Panc1 (cell line): ENCODE measurements around the gene PDIK1L. TPM values are rescaled to one million over a fixed set of nuclear protein-coding genes. Genes with fewer than 3 reads are reported as not detected.

Source experiments
- ATAC-seq: fragments of 200-7000 bp; cut with Tn5 transposase; 2 replicates; pipeline ENCODE4 v1.9.1; 2020; ENCODE audit warnings: mild to moderate bottlenecking, moderate library complexity
- BruUV-seq: library from RNA; stranded (reverse); fragments of 400-500 nt; replicated peaks from 2 replicates; lab custom pipeline; 2021; lab: Mats Ljungman, UMichigan
- CTCF ChIA-PET: fragments of 300-600 bp; sonication (Branson Sonifier 250); formaldehyde crosslinking; loops from one replicate; lab custom pipeline; 2022; ENCODE audit warnings: antibody characterized with exemption; lab: Charles Lee
- POLR2A ChIA-PET: fragments of 300-600 bp; sonication (Branson Sonifier 250); formaldehyde crosslinking; loops from one replicate; lab custom pipeline; 2022; ENCODE audit warnings: antibody characterized with exemption; lab: Charles Lee
- DNase-seq: peaks from one replicate; pipeline ENCODE4 v3.0.0-alpha.2; 2010; ENCODE audit warnings: low read depth, low spot score
- H3K27ac ChIP-seq: 2 replicates; pipeline ENCODE4 v1.5.1; 2011; ENCODE audit warnings: mild to moderate bottlenecking, low read length, inconsistent platforms
- H3K27me3 ChIP-seq: fragments of 200-500 bp; sonication (Bioruptor generic); 2 replicates; pipeline ENCODE4 v1.6.0; 2014; ENCODE audit warnings: low read length, inconsistent platforms; ENCODE audit not compliant: control insufficient read depth, insufficient read depth
- H3K36me3 ChIP-seq: fragments of 200-500 bp; sonication (Bioruptor generic); 2 replicates; pipeline ENCODE4 v1.5.1; 2014; ENCODE audit warnings: inconsistent platforms, mild to moderate bottlenecking, low read length, moderate library complexity; ENCODE audit not compliant: control insufficient read depth, insufficient read depth
- H3K4me1 ChIP-seq: 2 replicates; pipeline ENCODE4 v1.5.1; 2011; ENCODE audit warnings: inconsistent platforms, mild to moderate bottlenecking, low read length, moderate library complexity; ENCODE audit not compliant: control insufficient read depth, insufficient read depth
- H3K4me3 ChIP-seq, 2 experiments: 2 replicates each; pipeline ENCODE4 v1.5.1; 2011 to 2012; ENCODE audit warnings: low read depth in 2 of 2, low read length in 2 of 2, mild to moderate bottlenecking in 2 of 2, inconsistent platforms in 1 of 2, moderate library complexity in 1 of 2
- H3K9me3 ChIP-seq: fragments of 200-500 bp; sonication (Bioruptor generic); 2 replicates; pipeline ENCODE4 v1.5.1; 2014; ENCODE audit warnings: low read depth, mild to moderate bottlenecking, inconsistent platforms, low read length, moderate library complexity; ENCODE audit not compliant: control insufficient read depth, insufficient read depth
- POLR2AphosphoS5 ChIP-seq: IDR thresholded peaks from 2 replicates; pipeline ENCODE4 v1.6.1; 2012; ENCODE audit warnings: mild to moderate bottlenecking, low read depth, low read length, moderate library complexity
- SIN3A ChIP-seq: IDR thresholded peaks from 2 replicates; pipeline ENCODE4 v1.6.1; 2012; ENCODE audit warnings: low read depth, mild to moderate bottlenecking, low read length, moderate library complexity, borderline replicate concordance; ENCODE audit not compliant: insufficient read depth
- TCF7L2 ChIP-seq: IDR thresholded peaks from 2 replicates; pipeline ENCODE4 v1.6.1; 2011; ENCODE audit warnings: mild to moderate bottlenecking, low read depth, low read length, inconsistent platforms
- in situ Hi-C: cut with HindIII; loops from 2 replicates; pipeline ENCODE4 v1.10.0; 2016; ENCODE audit warnings: low sequenced_read_pairs, low pct_unique_long_range_greater_than_20kb
- intact Hi-C: fragments of 100-400 bp; cut with micrococcal nuclease; formaldehyde crosslinking; loops from one replicate; pipeline ENCODE4 v1.10.0; 2022; ENCODE audit not compliant: unreplicated experiment
- total RNA-seq: library from RNA; stranded (reverse); gene quantifications from one replicate; pipeline ENCODE4 v1.2.1, GENCODE V29; 2021; ENCODE audit not compliant: unreplicated experiment
- TF ChIP-seq, protein P1 (sequence below): fragments of 450-650 bp; IDR thresholded peaks from 2 replicates; pipeline ENCODE4 v1.5.1; 2017; ENCODE audit warnings: mild to moderate bottlenecking
- TF ChIP-seq, protein P2 (sequence below), 2 experiments: IDR thresholded peaks; 2 replicates each; pipeline ENCODE4 v1.6.1; 2011 to 2012; ENCODE audit warnings: low read depth in 2 of 2, control low read depth in 1 of 2, low read length in 1 of 2, mild to moderate bottlenecking in 1 of 2, moderate library complexity in 1 of 2; ENCODE audit not compliant: insufficient read depth in 1 of 2

PDIK1L gene
- total RNA-seq, 1 experiment from 2014 or later = 8.0 TPM

DNA sequence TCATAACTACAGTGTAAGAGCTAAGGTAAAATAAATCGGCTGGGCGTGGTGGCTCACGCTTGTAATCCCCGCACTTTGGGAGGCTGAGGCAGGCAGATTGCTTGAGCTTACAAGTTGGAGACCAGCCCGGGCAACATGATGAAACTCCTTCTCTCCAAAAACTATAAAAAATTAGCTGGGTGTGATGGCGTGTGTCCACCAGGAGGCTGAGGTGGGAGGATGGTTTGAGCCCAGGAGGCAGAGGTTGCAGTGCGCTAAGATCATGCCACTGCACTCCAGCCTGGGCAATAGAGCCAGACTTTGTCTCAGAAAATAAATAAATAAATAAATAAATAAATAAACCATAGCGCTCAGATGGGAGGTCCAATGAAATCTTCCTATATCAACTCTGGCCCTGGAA lies 30.5 kb downstream of the PDIK1L start:
- Histone ChIP-seq H3K4me3 (peak overlapping the region in 1 of 2 experiments; percentile 43; a peak in 3 of 4 replicates), H3K9me3 (no peaks in the 10 kb centered on the region), H3K4me1 (0 out of 2 replicates have a peak, but pooled peaks cover 4% of the 10 kb centered on the region), H3K27ac (peak overlapping the region; percentile 35; the same call in 1 of the 2 replicates), H3K27me3 (no peaks in the 10 kb centered on the region), H3K36me3 (no peaks in the 10 kb centered on the region)
- no peak for DNase-seq
- CTCF ChIA-PET = interaction anchor here (0.7 to 1.6 kb wide), 2 partner anchors 8 to 19 kb away, joined by 3 to 6 read pairs; no protein-coding TSS in a partner anchor
- no TSS peak for BruUV-seq
- ATAC-seq = no peak
- in situ Hi-C loops = no loop called here
- intact Hi-C loops = no loop called here
- TF ChIP-seq TCF7L2 = no peak
- TF ChIP-seq, protein P1, sequence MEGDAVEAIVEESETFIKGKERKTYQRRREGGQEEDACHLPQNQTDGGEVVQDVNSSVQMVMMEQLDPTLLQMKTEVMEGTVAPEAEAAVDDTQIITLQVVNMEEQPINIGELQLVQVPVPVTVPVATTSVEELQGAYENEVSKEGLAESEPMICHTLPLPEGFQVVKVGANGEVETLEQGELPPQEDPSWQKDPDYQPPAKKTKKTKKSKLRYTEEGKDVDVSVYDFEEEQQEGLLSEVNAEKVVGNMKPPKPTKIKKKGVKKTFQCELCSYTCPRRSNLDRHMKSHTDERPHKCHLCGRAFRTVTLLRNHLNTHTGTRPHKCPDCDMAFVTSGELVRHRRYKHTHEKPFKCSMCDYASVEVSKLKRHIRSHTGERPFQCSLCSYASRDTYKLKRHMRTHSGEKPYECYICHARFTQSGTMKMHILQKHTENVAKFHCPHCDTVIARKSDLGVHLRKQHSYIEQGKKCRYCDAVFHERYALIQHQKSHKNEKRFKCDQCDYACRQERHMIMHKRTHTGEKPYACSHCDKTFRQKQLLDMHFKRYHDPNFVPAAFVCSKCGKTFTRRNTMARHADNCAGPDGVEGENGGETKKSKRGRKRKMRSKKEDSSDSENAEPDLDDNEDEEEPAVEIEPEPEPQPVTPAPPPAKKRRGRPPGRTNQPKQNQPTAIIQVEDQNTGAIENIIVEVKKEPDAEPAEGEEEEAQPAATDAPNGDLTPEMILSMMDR = no peak
- TF ChIP-seq, protein P2, sequence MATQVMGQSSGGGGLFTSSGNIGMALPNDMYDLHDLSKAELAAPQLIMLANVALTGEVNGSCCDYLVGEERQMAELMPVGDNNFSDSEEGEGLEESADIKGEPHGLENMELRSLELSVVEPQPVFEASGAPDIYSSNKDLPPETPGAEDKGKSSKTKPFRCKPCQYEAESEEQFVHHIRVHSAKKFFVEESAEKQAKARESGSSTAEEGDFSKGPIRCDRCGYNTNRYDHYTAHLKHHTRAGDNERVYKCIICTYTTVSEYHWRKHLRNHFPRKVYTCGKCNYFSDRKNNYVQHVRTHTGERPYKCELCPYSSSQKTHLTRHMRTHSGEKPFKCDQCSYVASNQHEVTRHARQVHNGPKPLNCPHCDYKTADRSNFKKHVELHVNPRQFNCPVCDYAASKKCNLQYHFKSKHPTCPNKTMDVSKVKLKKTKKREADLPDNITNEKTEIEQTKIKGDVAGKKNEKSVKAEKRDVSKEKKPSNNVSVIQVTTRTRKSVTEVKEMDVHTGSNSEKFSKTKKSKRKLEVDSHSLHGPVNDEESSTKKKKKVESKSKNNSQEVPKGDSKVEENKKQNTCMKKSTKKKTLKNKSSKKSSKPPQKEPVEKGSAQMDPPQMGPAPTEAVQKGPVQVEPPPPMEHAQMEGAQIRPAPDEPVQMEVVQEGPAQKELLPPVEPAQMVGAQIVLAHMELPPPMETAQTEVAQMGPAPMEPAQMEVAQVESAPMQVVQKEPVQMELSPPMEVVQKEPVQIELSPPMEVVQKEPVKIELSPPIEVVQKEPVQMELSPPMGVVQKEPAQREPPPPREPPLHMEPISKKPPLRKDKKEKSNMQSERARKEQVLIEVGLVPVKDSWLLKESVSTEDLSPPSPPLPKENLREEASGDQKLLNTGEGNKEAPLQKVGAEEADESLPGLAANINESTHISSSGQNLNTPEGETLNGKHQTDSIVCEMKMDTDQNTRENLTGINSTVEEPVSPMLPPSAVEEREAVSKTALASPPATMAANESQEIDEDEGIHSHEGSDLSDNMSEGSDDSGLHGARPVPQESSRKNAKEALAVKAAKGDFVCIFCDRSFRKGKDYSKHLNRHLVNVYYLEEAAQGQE (IDR thresholded peaks at IDR 0.05; ENCODE audit: insufficient read depth in 1 of 2, low read depth in 2 of 2, low read length in 1 of 2) = no peak
- no peak for TF ChIP-seq POLR2AphosphoS5
- POLR2A ChIA-PET = no interaction called here

DNA sequence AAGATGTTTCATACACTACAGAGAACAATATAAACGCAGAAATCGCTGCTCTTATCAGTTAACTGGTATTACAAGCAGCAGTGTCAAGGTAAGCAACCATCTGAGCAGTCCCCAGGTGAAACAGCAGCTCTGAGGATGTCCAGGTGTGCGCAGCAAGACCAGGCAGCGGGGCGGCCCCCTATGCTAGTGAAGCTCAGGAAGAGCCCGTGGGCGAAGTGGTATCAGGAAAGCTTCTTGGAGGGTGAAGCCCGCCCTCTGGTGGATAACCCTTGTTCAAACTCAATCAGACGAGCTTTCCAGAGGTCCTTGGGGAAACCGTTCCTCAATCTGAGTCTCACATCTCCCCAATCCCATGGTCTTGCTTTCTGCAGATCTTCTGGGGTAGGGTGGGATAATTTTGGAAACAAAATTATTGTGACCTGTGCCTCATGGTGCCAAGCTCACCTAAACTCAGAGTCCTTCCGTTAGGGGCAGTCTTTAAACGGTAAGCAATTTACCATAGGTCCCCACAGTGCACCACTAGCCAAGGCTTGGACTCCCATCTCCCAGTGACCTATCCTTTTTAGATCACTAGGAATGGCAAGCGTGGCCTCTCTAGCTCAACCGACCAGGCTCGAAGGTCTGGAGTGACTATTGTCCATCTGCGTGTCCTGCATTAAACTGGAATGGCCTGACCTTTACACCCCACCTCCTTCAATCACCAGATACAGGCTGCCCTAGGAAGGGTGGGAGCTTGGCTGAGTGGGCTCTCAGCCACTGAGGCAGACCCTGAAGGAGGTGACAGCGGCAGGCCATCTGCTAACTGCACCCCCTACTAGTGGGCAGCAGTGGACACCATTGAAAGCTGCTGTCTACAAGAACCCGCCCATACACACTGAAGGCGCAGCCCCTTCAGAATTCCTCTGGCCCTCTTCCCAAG lies 33.7 kb downstream of the PDIK1L start:
- Histone ChIP-seq H3K4me3 (peak overlapping the region in 1 of 2 experiments; percentile 15; a peak in 1 of 4 replicates), H3K27ac (no peak overlapping the region), H3K4me1 (0 out of 2 replicates have a peak, but pooled peaks cover 4% of the 10 kb centered on the region), H3K36me3 (no peaks in the 10 kb centered on the region), H3K9me3 (no peaks in the 10 kb centered on the region), H3K27me3 (no peaks in the 10 kb centered on the region)
- DNase-seq (peak; percentile 69), ATAC-seq (peak; percentile 98)
- ChIA-PET CTCF (interaction anchor here (0.6 to 1.8 kb wide), 10 partner anchors 12 to 127 kb away, joined by 3 to 17 read pairs (median 4); partner anchors contain the start of gene CEP85), POLR2A (no interaction called here)
- in situ Hi-C loops = no loop called here
- no TSS peak for BruUV-seq
- TF ChIP-seq SIN3A = no peak
- TF ChIP-seq, protein P1 = peak; percentile 87
- intact Hi-C loops = loop anchor here (1.0 to 5.0 kb wide), 2 partner anchors 40 to 108 kb away; no protein-coding TSS in a partner anchor
